HG02571 (cell line): ENCODE measurements around the gene AP1M2.
A peak's percentile ranks its signal among the peaks of the same experiment; 100 is the strongest.
"Not testable (repeated sequence)": the region's sequence is repeated elsewhere in the genome, so short reads cannot be mapped to it uniquely, and the experiment has no call there.

Experiments used
- ATAC-seq: cut with Tn5 transposase; IDR thresholded peaks from one replicate; pipeline ENCODE4 v1.9.1; 2021; ENCODE audit warnings: mild to moderate bottlenecking, moderate library complexity; ENCODE audit not compliant: unreplicated experiment

Gene AP1M2

GRCh38 chr19:10602330-10603083 lies 15.4 kb upstream of the AP1M2 start:
- ATAC-seq: no peak

- no peak for ATAC-seq
Observed at GRCh38 chr19:10601999-10602329, 14.9 kb upstream of the AP1M2 start.

GRCh38 chr19:10600149-10600548 lies 13.0 kb upstream of the AP1M2 start:
- ATAC-seq: no peak

GRCh38 chr19:10593820-10594637 lies 6.9 kb upstream of the AP1M2 start:
- peak; percentile 50 for ATAC-seq

GRCh38 chr19:10593148-10593547 lies 6.0 kb upstream of the AP1M2 start:
- no peak for ATAC-seq

GRCh38 chr19:10587839-10588150 lies 683 bp upstream of the AP1M2 start:
- no peak for ATAC-seq

- no peak for ATAC-seq
Observed at GRCh38 chr19:10586396-10586795, 716 bp downstream of the AP1M2 start.

- no peak for ATAC-seq
Observed at GRCh38 chr19:10583036-10583776, 3.9 kb downstream of the AP1M2 start.

- no peak for ATAC-seq
Observed at GRCh38 chr19:10582091-10582490, 5.0 kb downstream of the AP1M2 start.

GRCh38 chr19:10580979-10581631 lies 6.0 kb downstream of the AP1M2 start:
- no peak for ATAC-seq

GRCh38 chr19:10577951-10578350 lies 9.2 kb downstream of the AP1M2 start:
- no peak for ATAC-seq

- ATAC-seq: no peak
Observed at GRCh38 chr19:10575011-10575716, 11.9 kb downstream of the AP1M2 start.

- no peak for ATAC-seq
Observed at GRCh38 chr19:10574462-10574861, 12.7 kb downstream of the AP1M2 start.

- not testable (repeated sequence) for ATAC-seq
Observed at GRCh38 chr19:10573793-10574192, 13.3 kb downstream of the AP1M2 start.

- peak; percentile 55 for ATAC-seq
Observed at GRCh38 chr19:10568826-10569651, 18.1 kb downstream of the AP1M2 start, which contains the start of gene CDKN2D. TSS of gene CDKN2D (minus strand) at chr19:10568979. CDS start at chr19:10568653, 326 bp downstream.

- peak; percentile 1 for ATAC-seq
Observed at GRCh38 chr19:10568062-10568825, 18.9 kb downstream of the AP1M2 start.

- ATAC-seq: no peak
Observed at GRCh38 chr19:10567656-10568055, 19.5 kb downstream of the AP1M2 start.

GRCh38 chr19:10566658-10567410 lies 20.3 kb downstream of the AP1M2 start:
- ATAC-seq: no peak

- ATAC-seq: no peak
Observed at GRCh38 chr19:10566408-10566657, 20.8 kb downstream of the AP1M2 start.
